Fibroblast of lung (primary cell): ENCODE results near the gene CHST8. TPM values are rescaled to one million over a fixed set of nuclear protein-coding genes. Genes with fewer than 3 reads are reported as not detected.

Experiments
- DNase-seq, 2 donors: peaks; one replicate each; pipeline versions ENCODE4 v3.0.0 to v3.0.0-alpha.2; 2010; ENCODE audit warnings: low read depth in 2 of 2
- H2AFZ ChIP-seq: 2 replicates; pipeline ENCODE4 v1.5.1; 2012; ENCODE audit warnings: low read length, control low read depth, inconsistent platforms
- H3K27ac ChIP-seq: 2 replicates; pipeline ENCODE4 v1.5.1; 2011; ENCODE audit warnings: low read length, control low read depth; ENCODE audit not compliant: insufficient read depth
- H3K27me3 ChIP-seq: 2 replicates; pipeline ENCODE4 v1.5.1; 2011; ENCODE audit warnings: mild to moderate bottlenecking, low read length; ENCODE audit not compliant: control insufficient read depth, insufficient read depth
- H3K36me3 ChIP-seq: 2 replicates; pipeline ENCODE4 v1.5.1; 2011; ENCODE audit warnings: low read length; ENCODE audit not compliant: control insufficient read depth, insufficient read depth
- H3K4me1 ChIP-seq: 2 replicates; pipeline ENCODE4 v1.5.1; 2011; ENCODE audit warnings: low read length; ENCODE audit not compliant: control insufficient read depth, insufficient read depth; ENCODE audit errors: extremely low read depth
- H3K4me2 ChIP-seq: 2 replicates; pipeline ENCODE4 v1.5.1; 2011; ENCODE audit warnings: low read length, control low read depth; ENCODE audit not compliant: insufficient read depth; ENCODE audit errors: extremely low read depth
- H3K4me3 ChIP-seq, 4 experiments: fragments of 200-600 bp in 1 of 4; sonication (generic) in 1 of 4; replicated peaks in 1 of 4; 2 replicates each; pipeline ENCODE4 v1.5.1; 2011 to 2016; ENCODE audit warnings: low read length in 4 of 4, low read depth in 3 of 4, mild to moderate bottlenecking in 3 of 4, control low read depth in 2 of 4, inconsistent platforms in 1 of 4, mixed read lengths in 1 of 4; ENCODE audit not compliant: insufficient read depth in 1 of 4; ENCODE audit errors: control extremely low read depth in 1 of 4
- H3K79me2 ChIP-seq: 2 replicates; pipeline ENCODE4 v1.5.1; 2012; ENCODE audit warnings: mild to moderate bottlenecking, low read length, inconsistent platforms; ENCODE audit not compliant: control insufficient read depth, insufficient read depth
- H3K9ac ChIP-seq: 2 replicates; pipeline ENCODE4 v1.5.1; 2011; ENCODE audit warnings: mild to moderate bottlenecking, low read length, control low read depth; ENCODE audit not compliant: insufficient read depth
- H3K9me3 ChIP-seq: 2 replicates; pipeline ENCODE4 v1.5.1; 2012; ENCODE audit warnings: low read depth, low read length; ENCODE audit not compliant: control insufficient read depth, insufficient read depth
- H4K20me1 ChIP-seq: 2 replicates; pipeline ENCODE4 v1.5.1; 2011; ENCODE audit warnings: low read length; ENCODE audit not compliant: control insufficient read depth, insufficient read depth; ENCODE audit errors: extremely low read depth
- EZH2 ChIP-seq: IDR thresholded peaks from 2 replicates; pipeline ENCODE4 v1.5.1; 2012; ENCODE audit warnings: low read length, control low read depth, mild to moderate bottlenecking; ENCODE audit errors: missing control alignments
- polyA plus RNA-seq, 2 donors: library from polyadenylated mRNA; depleted of rRNA in 1 of 2; stranded (reverse) in 1 of 2; unstranded in 1 of 2; fragments of >200 nt; gene quantifications; 2 replicates each; pipeline ENCODE4 v1.2.1, GENCODE V29; 2011 to 2012; ENCODE audit warnings: missing spikeins in 1 of 2
- total RNA-seq: library from RNA; depleted of rRNA; stranded (reverse); fragments of >200 nt; gene quantifications from 2 replicates; pipeline ENCODE4 v1.2.1, GENCODE V29; 2014
- TF ChIP-seq, protein P1 (sequence below), 2 donors: IDR thresholded peaks in 1 of 2; conservative IDR thresholded peaks in 1 of 2; 1 replicate in 1 of 2; 2 replicates in 1 of 2; pipeline ENCODE4 v1.5.1; 2011 to 2012; ENCODE audit warnings: low read length in 2 of 2, control low read depth in 1 of 2, inconsistent platforms in 1 of 2, low read depth in 1 of 2, mild to moderate bottlenecking in 1 of 2

The CHST8 gene
- total and polyA plus RNA-seq, 2 donors (not counting 1 experiment from before 2014, with no cell fraction given): not detected

DNA sequence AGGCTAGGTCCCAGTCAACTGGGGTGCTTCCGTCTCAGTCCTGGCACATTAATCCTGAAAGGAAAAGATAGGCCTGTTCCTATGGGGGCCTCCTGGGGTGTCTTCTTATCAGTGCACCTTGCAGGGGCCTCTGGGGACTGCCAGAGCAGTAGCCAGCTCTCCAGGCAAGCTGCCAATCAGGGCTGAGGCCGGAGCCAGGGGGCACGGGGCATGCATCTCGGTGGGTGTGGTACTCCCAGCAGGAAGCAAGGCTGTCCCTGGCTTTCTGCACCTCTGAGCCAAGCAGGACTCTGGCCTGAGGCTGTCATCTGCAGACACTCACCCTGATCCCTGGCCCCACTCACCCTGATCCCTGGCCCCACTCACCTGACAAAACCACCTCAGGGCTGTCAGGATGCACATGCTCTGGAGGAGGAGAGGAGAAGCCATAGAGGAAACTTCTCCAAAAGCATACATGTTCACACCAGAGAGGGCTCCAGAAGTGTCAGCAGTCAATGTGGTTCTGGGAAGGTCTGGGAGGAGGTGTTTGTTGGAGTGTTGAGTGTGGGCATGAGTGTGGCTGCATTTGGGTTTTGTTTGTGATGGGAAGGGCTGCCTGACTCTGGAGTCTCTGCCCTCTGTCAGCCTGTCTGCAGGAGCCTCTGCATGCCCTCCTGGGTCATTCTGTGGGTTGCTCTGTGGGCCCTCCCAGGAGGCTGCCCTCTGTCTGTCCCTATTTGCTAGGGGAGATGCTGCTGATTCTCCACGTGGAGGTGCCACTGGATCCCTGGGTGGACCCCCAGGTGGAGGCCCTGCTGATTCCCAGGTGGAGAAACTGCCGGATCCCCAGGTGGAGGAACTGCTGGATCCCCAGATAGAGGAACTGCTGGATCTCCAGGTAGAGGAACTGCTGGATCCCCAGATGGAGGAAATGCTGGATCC is 152.2 kb downstream of the CHST8 start:
- Histone ChIP-seq H3K79me2 (no peaks in the 10 kb centered on the region), H2AFZ (no peak overlapping the region), H3K9ac (no peak overlapping the region), H3K4me3 (no peak overlapping the region), H3K27ac (no peak overlapping the region), H3K4me2 (no peak overlapping the region), H3K36me3 (no peaks in the 10 kb centered on the region), H3K9me3 (no peaks in the 10 kb centered on the region), H3K27me3 (peaks cover 5% of the 10 kb centered on the region), H3K4me1 (no peaks in the 10 kb centered on the region), H4K20me1 (no peaks in the 10 kb centered on the region)
- no peak for DNase-seq
- TF ChIP-seq, protein P1, sequence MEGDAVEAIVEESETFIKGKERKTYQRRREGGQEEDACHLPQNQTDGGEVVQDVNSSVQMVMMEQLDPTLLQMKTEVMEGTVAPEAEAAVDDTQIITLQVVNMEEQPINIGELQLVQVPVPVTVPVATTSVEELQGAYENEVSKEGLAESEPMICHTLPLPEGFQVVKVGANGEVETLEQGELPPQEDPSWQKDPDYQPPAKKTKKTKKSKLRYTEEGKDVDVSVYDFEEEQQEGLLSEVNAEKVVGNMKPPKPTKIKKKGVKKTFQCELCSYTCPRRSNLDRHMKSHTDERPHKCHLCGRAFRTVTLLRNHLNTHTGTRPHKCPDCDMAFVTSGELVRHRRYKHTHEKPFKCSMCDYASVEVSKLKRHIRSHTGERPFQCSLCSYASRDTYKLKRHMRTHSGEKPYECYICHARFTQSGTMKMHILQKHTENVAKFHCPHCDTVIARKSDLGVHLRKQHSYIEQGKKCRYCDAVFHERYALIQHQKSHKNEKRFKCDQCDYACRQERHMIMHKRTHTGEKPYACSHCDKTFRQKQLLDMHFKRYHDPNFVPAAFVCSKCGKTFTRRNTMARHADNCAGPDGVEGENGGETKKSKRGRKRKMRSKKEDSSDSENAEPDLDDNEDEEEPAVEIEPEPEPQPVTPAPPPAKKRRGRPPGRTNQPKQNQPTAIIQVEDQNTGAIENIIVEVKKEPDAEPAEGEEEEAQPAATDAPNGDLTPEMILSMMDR (conservative IDR thresholded peaks at IDR 0.05 in 1 of 2, IDR thresholded peaks at IDR 0.05 in 1 of 2; ENCODE audit: low read depth in 1 of 2, low read length in 2 of 2): no peak
- TF ChIP-seq EZH2: no peak

- peaks cover 6% of the 10 kb centered on the region for H3K27me3 ChIP-seq
Measured at GRCh38 chr19:33774751-33775150, 153.0 kb downstream of the CHST8 start.

More at GRCh38 chr19:33774751-33775150, 153.0 kb downstream of the CHST8 start:
- H3K36me3 ChIP-seq: no peaks in the 10 kb centered on the region
- no peaks in the 10 kb centered on the region for H3K4me1 ChIP-seq
- no peaks in the 10 kb centered on the region for H4K20me1 ChIP-seq
- TF ChIP-seq, protein P1 (conservative IDR thresholded peaks at IDR 0.05 in 1 of 2, IDR thresholded peaks at IDR 0.05 in 1 of 2; ENCODE audit: low read depth in 1 of 2, low read length in 2 of 2): no peak
- no peak for TF ChIP-seq EZH2
- no peak overlapping the region for H3K27ac ChIP-seq
- H3K4me3 ChIP-seq: no peak overlapping the region
- no peak for DNase-seq
- no peak overlapping the region for H3K4me2 ChIP-seq
- no peaks in the 10 kb centered on the region for H3K79me2 ChIP-seq
- no peak overlapping the region for H2AFZ ChIP-seq
- no peaks in the 10 kb centered on the region for H3K9me3 ChIP-seq
- H3K9ac ChIP-seq: no peak overlapping the region
